HAP-1 (cell line): ENCODE measurements around the gene CYB5R2.

Experiments used
- DNase-seq, 2 experiments: peaks; one replicate each; pipeline ENCODE4 v3.0.0-alpha.2; 2016 to 2020; ENCODE audit warnings: low spot score in 2 of 2
- H3K27me3 ChIP-seq: fragments of 250-450 bp; sonication (Bioruptor Pico); 2 replicates; pipeline ENCODE4 v1.5.1; 2020; ENCODE audit warnings: low read depth, mild to moderate bottlenecking, moderate library complexity
- H3K36me3 ChIP-seq: fragments of 250-450 bp; sonication (Bioruptor Pico); replicated peaks from 2 replicates; pipeline ENCODE4 v1.5.1; 2020; ENCODE audit warnings: mild to moderate bottlenecking
- H3K4me1 ChIP-seq: fragments of 250-450 bp; sonication (Bioruptor Pico); 2 replicates; pipeline ENCODE4 v1.5.1; 2020; ENCODE audit warnings: mild to moderate bottlenecking
- H3K4me3 ChIP-seq: fragments of 250-450 bp; sonication (Bioruptor Pico); 2 replicates; pipeline ENCODE4 v1.5.1; 2020; ENCODE audit warnings: mild to moderate bottlenecking, moderate library complexity
- H3K9me3 ChIP-seq: fragments of 250-450 bp; sonication (Bioruptor Pico); 2 replicates; pipeline ENCODE4 v1.5.1; 2020; ENCODE audit warnings: mild to moderate bottlenecking, moderate library complexity
- in situ Hi-C: fragments of 300-500 bp; cut with MboI; formaldehyde crosslinking; loops from 3 replicates; pipeline ENCODE4 v1.14.3; 2020; ENCODE audit warnings: low sequenced_read_pairs, inconsistent platforms, mixed read lengths

The CYB5R2 gene

DNA sequence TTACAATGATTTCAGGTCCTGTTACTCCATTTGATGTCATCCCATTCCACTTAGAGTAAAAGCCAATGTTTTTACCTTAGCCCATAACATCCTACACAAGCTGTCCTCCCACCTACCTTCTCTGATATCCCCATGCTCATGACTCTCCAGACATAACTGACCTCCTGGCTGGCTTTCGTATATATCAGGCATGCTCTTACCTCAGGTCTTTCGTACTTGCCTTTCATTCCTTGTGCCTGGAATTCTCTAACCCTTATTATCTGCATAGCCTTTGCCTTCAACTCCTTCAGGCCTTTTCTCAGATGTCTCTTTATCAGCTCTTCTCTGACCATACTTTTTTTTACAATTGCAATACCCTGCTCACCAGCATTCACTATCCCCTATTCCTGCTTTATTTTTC lies 10.3 kb upstream of the CYB5R2 start:
- Histone ChIP-seq H3K27me3 (peaks cover 18% of the 10 kb centered on the region), H3K4me1 (peaks cover 9% of the 10 kb centered on the region), H3K9me3 (no peaks in the 10 kb centered on the region), H3K36me3 (no peaks in the 10 kb centered on the region), H3K4me3 (no peak overlapping the region)
- in situ Hi-C loops: no loop called here
- DNase-seq: no peak

DNA sequence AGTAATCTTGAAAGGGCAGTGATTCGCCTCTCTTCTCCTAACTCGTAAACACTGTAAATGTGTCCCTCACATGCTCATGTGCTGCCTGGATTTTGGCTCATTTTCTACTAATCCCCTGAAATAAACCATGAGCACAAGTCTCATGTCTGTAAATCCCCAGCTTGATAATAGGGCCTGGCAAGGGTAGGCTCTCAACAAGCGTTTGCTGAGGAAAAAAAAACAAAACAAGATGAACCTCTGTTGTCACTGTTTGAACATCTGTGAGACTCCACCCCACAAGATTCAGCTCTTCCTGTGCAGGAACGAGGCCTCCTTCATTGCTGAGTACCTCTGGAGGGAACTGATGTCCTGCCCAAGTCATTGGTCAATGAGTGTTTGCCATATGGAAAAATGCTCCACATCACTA lies 4.5 kb upstream of the CYB5R2 start:
- Histone ChIP-seq H3K27me3 (peaks cover 7% of the 10 kb centered on the region; the same call in 1 of the 2 replicates), H3K4me1 (peaks cover 10% of the 10 kb centered on the region), H3K36me3 (no peaks in the 10 kb centered on the region), H3K4me3 (no peak overlapping the region), H3K9me3 (0 out of 2 replicates have a peak, but pooled peaks cover 3% of the 10 kb centered on the region)
- in situ Hi-C loops: no loop called here
- no peak for DNase-seq

DNA sequence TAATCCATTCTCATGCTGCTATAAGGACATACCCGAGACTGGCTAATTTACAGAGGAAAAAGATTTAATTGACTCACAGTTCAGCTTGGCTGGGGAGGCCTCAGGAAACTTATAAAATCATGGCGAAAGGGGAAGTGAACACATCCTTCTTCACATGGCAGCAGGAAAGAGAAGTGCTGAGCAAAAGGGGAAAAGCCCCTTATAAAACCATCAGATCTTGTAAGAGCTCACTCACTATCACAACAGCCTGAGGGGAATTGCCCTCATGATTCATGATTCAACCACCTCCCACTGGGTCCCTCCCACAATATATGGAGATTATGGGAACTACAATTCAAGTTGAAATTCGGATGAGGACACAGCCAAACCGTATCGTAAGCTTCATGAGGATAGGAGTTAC lies 3.8 kb upstream of the CYB5R2 start:
- in situ Hi-C loops: no loop called here
- Histone ChIP-seq H3K9me3 (0 out of 2 replicates have a peak, but pooled peaks cover 3% of the 10 kb centered on the region), H3K36me3 (no peaks in the 10 kb centered on the region), H3K4me1 (peaks cover 10% of the 10 kb centered on the region), H3K4me3 (no peak overlapping the region), H3K27me3 (no peaks in the 10 kb centered on the region)
- peak in 1 of 2 experiments; percentile 8 for DNase-seq

DNA sequence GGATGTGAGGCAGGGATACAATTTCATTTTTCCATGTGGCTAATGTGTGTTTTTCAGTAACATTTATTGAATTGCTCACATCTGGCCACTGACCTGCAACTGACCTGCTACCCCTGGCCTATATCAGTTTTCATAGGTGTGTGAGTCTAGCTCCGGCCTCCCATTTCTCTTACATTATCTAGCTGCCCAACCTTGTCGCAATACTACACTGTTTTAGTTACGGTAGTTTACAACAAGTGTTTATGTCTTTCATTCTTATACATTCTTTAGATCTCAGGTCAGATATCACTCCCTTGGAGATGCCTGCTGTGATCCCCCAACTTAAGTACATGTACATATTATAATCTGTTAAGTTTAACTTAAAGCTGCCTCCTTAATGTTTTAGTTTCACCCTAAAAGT lies 2.3 kb upstream of the CYB5R2 start:
- DNase-seq: no peak
- Histone ChIP-seq H3K36me3 (no peaks in the 10 kb centered on the region), H3K4me3 (no peak overlapping the region), H3K27me3 (no peaks in the 10 kb centered on the region), H3K4me1 (peaks cover 10% of the 10 kb centered on the region), H3K9me3 (0 out of 2 replicates have a peak, but pooled peaks cover 3% of the 10 kb centered on the region)
- in situ Hi-C loops: no loop called here

DNA sequence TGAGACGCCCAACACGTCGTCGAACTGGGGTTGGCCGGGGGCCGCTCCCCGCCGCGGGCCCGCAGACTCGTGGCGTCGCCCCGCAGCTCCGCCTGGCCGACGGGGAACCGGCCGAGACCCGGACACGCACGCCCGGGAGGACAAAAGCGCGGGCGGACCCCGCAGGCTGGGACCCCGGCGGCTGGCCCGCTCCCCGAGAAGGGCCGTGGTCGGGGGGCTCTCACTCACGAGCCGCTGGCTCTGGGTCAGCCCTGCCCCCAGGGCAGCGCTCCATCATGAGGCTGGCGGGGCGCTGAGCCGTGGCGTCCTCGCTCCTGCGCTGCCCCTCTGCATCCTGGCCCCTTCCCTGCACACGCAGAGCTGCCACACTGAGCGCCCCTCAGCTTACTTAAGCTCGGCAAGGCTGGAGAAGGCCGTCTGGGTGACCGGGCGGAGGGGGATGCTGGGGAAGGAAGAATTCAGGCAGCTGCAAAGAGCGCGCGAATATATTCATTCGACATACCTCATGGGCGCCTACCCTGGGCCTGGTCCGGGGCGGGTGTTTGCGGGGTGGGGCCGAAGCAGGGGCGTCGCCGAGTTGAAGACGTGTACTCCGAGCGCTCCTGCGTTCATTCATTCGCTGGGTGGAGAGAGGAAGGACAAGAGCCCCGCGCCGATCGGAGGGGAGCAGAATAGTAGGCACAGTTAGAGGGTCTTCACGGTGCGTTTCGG lies 579 bp upstream of the CYB5R2 start:
- in situ Hi-C loops: loop anchor here (25.0 kb wide), 1 partner anchor 512 kb away; no protein-coding TSS in a partner anchor
- H3K9me3 ChIP-seq: 0 out of 2 replicates have a peak, but pooled peaks cover 3% of the 10 kb centered on the region
- no peak overlapping the region for H3K4me3 ChIP-seq
- no peak for DNase-seq
- no peaks in the 10 kb centered on the region for H3K36me3 ChIP-seq
- H3K27me3 ChIP-seq: no peaks in the 10 kb centered on the region
- H3K4me1 ChIP-seq: peaks cover 15% of the 10 kb centered on the region

DNA sequence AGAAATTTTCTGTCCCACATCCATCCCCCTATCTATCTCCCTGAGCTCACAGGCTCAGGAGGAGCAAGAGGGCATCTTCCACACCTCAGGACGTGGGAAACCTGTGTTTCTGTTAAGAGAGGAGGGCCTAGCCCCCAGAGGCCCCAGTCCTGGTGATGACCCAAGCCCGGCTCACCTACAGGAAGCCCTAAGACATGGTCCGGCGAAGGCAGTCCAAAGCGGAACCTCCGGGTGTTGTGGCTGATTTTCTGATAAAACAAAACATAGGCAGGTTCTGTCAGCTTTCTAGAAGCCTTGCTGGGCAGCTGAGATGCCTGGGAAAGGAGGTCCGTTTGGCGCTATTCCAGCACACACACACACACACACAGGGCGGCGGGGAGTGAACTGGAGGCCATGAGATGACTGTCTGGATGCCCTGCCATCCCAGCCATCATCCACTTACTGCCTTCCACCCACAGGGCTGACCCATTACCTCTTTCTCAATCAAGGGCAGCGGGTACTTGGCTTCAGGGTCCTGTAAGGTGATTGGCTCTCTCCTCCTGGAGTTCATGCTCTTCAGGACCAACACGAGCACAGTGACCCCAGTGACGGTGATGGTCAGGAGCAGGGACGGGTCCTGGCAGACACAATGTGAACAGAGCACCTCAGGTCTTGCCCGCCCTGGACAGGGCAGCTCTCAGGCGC lies 882 bp downstream of the CYB5R2 start:
- in situ Hi-C loops: loop anchor here (25.0 kb wide), 1 partner anchor 510 kb away; no protein-coding TSS in a partner anchor
- H3K9me3 ChIP-seq: 0 out of 2 replicates have a peak, but pooled peaks cover 3% of the 10 kb centered on the region
- no peaks in the 10 kb centered on the region for H3K36me3 ChIP-seq
- peaks cover 26% of the 10 kb centered on the region for H3K4me1 ChIP-seq
- H3K4me3 ChIP-seq: no peak overlapping the region
- H3K27me3 ChIP-seq: no peaks in the 10 kb centered on the region
- DNase-seq: no peak

DNA sequence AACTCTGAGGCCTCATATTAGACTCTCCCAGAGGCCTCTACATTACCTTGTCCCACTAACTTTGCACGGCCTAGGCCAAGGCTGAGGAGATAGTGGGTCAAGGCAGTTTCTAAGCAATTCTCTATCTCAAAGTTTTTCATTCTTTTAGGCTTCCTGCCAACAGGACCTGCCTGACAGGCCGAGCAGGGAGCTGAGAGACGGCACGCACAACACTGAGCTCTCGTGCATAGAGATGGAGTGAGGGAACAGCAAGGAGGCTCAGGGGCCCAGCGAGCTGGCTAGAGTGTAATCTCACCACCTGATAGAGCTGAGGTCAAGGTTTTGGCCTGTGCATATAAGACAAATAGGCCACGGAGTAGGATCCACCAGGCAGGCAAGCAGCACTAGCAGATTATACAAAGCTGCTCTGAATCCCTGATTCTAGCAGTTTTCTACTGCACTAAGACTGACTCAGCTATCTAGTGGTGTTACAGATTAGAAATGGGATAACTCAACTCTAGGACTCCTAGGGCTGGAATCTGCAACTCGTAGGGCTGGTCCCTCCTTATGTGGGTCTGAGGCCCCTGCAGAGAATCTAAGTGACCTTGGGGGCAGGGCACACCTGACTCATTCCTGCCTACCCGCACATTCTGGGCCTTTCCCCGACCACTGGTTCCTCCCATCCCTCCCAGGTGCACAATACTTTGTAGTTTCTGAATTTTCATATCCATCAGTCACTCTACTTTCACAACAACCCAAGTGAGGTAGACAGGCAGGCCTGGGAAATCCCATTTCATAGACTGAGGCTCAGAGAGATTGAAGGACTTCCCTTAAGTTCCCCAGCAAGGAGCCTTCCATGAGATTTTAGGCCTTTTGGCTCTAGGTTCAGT lies 1.7 kb downstream of the CYB5R2 start:
- Histone ChIP-seq H3K27me3 (no peaks in the 10 kb centered on the region), H3K4me1 (peaks cover 19% of the 10 kb centered on the region), H3K9me3 (no peaks in the 10 kb centered on the region), H3K4me3 (no peak overlapping the region), H3K36me3 (no peaks in the 10 kb centered on the region)
- DNase-seq: no peak
- in situ Hi-C loops: loop anchor here (25.0 kb wide), 1 partner anchor 509 kb away; no protein-coding TSS in a partner anchor

DNA sequence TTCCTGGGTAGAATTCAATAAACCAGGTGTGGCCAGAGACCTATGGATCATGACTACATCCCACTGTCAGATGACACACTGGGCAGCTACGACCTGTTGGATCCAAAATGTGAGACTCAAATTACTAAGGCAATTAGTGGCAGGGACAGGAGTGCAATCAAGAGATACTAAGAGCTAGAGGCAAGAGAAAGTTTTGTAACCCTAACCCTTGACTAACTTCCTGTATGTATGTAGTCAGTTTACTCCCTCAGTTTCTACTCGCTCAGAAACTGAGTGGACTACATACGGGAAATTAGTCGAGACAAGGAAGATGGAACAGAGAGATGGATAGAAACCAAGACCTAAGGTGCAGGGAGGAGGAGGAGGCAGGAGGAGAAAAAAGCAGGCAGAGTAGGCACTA lies 2.7 kb downstream of the CYB5R2 start:
- Histone ChIP-seq H3K36me3 (no peaks in the 10 kb centered on the region), H3K9me3 (no peaks in the 10 kb centered on the region)
- in situ Hi-C loops: loop anchor here (25.0 kb wide), 1 partner anchor 508 kb away; no protein-coding TSS in a partner anchor

DNA sequence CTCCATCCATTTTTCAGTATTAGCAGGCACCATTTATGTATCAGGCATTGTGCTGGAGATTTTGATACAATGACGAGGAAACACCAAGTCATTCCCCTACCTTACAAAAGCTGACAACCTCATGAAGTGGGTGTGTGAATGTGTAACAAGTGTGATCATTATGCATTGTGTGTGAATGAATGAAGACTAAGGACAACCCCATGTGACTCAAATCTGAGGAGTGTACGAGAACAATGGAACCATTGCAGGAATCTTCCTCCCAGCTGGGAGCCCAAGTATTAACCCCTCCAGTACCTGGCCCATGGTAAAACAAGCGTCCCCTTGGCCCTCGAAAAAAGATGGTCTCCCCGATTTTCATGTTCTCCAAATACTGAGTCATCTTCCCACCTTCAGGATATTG lies 4.4 kb downstream of the CYB5R2 start:
- peaks cover 21% of the 10 kb centered on the region for H3K4me1 ChIP-seq
- peak; percentile 38 to 72 for DNase-seq
- in situ Hi-C loops: loop anchor here (25.0 kb wide), 1 partner anchor 507 kb away; no protein-coding TSS in a partner anchor
- H3K36me3 ChIP-seq: no peaks in the 10 kb centered on the region
- H3K27me3 ChIP-seq: no peaks in the 10 kb centered on the region
- H3K4me3 ChIP-seq: no peak overlapping the region
- no peaks in the 10 kb centered on the region for H3K9me3 ChIP-seq

More for the DNA sequence above, 2.7 kb downstream of the CYB5R2 start:
- Histone ChIP-seq H3K4me1 (peaks cover 19% of the 10 kb centered on the region), H3K27me3 (no peaks in the 10 kb centered on the region), H3K4me3 (no peak overlapping the region)
- no peak for DNase-seq

DNA sequence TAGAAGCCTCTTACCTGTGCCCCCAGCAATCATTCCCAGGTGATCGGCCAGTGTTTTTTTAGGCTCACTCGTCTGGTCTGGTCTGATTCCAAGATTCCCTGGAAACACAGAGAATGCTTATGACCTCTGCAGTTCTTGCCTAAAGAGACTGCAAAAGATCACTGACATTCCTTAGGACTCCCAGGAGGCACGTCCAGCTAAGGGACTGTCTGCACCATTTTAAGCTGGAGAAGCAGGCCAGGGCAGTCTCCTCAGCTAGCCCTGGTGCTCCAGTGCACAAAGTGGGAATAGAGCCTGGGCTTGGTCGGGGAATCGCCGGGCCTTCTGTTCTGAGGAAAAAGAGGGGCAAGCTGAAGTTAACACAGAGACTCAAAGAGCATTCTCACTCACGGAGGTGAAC lies 4.8 kb downstream of the CYB5R2 start:
- Histone ChIP-seq H3K9me3 (no peaks in the 10 kb centered on the region), H3K4me3 (no peak overlapping the region), H3K27me3 (no peaks in the 10 kb centered on the region), H3K36me3 (no peaks in the 10 kb centered on the region), H3K4me1 (peaks cover 21% of the 10 kb centered on the region)
- DNase-seq: no peak
- in situ Hi-C loops: loop anchor here (25.0 kb wide), 1 partner anchor 506 kb away; no protein-coding TSS in a partner anchor

DNA sequence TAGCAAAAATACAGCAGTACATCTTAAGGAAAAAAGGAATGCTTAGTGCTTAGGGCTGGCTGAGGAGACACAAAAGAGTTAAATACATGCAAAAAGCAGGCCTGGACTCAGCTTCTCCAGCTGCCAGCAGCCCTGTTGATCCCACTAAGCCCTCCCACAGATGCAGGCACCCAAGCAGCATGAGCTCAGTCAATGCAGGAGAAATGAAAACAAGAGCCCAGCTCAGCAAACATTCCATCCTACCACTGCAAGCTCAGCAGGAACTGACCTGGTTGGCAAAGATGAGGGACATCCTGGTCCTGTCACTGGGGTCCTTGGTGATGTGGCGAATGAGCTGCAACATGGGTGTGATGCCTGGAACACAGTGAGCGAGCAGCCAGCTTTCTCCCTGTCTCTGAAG lies 5.8 kb downstream of the CYB5R2 start:
- in situ Hi-C loops: loop anchor here (25.0 kb wide), 1 partner anchor 505 kb away; no protein-coding TSS in a partner anchor
- Histone ChIP-seq H3K4me1 (peaks cover 21% of the 10 kb centered on the region), H3K36me3 (no peaks in the 10 kb centered on the region), H3K4me3 (no peak overlapping the region), H3K27me3 (no peaks in the 10 kb centered on the region), H3K9me3 (no peaks in the 10 kb centered on the region)
- peak; percentile 29 to 49 for DNase-seq

DNA sequence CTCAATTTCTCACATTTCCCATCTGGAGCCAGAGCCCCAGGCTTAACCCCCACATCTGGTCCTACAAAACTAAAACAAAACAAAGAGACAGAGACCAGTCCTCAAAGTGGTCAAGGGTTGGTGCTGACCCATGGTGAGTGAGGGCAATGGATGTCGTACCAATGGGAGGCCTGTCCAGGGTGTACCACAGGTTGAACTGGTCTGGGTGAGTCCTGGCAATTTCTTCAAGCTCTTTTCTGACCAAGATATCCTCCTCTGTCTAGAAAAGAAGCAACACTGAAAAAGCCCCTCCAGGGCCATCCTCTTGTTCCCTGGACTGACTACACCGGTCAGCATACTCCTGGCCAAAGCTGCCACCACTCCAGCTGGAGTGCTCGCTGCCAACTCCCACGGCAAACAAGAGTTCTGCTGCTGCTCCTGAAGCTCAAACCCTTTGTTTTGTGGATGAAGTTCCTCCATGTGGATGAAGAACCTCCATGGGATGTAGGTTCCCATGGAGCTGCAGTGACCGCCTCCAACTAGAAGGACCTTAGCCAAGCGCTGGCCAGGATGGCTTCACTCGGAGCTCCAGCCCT lies 6.9 kb downstream of the CYB5R2 start:
- no peaks in the 10 kb centered on the region for H3K36me3 ChIP-seq
- H3K9me3 ChIP-seq: no peaks in the 10 kb centered on the region
- in situ Hi-C loops: loop anchor here (25.0 kb wide), 1 partner anchor 504 kb away; no protein-coding TSS in a partner anchor
- no peaks in the 10 kb centered on the region for H3K27me3 ChIP-seq
- H3K4me3 ChIP-seq: no peak overlapping the region
- H3K4me1 ChIP-seq: peaks cover 21% of the 10 kb centered on the region
- DNase-seq: no peak
